CD4-positive, alpha-beta T cell treated with Interleukin-21 for 1 hour (primary cell): ENCODE data around the gene VEZF1.

Experiments used
- DNase-seq: peaks from one replicate; pipeline ENCODE4 v3.0.0-alpha.2; 2020

The VEZF1 gene, protein sequence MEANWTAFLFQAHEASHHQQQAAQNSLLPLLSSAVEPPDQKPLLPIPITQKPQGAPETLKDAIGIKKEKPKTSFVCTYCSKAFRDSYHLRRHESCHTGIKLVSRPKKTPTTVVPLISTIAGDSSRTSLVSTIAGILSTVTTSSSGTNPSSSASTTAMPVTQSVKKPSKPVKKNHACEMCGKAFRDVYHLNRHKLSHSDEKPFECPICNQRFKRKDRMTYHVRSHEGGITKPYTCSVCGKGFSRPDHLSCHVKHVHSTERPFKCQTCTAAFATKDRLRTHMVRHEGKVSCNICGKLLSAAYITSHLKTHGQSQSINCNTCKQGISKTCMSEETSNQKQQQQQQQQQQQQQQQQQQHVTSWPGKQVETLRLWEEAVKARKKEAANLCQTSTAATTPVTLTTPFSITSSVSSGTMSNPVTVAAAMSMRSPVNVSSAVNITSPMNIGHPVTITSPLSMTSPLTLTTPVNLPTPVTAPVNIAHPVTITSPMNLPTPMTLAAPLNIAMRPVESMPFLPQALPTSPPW

DNA sequence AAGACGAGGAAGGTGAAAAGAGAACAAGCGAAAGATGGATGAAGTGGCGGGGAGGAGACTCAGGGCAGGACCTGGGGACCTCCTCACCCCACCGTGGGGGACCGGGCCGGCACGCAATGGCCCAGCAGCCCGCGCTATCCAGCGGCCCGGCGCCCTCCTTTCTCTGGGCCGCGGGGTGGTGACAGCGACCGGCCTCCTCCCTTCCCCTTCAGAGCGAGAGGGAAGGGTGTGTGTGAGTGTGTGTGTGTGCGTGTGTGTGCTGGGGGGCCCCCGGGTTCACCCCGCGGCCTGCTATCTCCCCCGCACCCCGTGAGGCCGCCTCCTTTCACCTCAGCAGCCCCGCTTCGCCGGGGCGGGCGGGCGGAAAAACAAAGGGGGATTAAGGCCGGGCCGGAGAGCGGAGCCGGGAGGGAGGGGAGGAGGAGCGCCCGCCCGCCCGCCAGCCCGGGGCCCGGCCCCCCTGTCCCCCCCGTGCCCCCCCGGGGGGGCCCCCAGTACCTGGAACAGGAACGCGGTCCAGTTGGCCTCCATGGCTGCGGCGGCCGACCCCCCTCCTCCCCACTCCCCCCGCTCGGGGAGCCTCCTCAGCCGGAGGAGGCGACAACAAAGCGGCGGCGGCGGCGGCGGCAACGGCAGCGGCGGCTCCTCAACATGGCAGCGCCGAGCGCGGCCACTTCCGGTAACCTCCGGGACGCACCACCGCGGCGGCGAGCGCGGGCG lies at the start of gene VEZF1:
Gene VEZF1 (minus strand): TSS at position 674 of the 720 bp plus-strand sequence. CDS start 143 bp downstream, at position 531.
- DNase-seq = peak; percentile 83

DNA sequence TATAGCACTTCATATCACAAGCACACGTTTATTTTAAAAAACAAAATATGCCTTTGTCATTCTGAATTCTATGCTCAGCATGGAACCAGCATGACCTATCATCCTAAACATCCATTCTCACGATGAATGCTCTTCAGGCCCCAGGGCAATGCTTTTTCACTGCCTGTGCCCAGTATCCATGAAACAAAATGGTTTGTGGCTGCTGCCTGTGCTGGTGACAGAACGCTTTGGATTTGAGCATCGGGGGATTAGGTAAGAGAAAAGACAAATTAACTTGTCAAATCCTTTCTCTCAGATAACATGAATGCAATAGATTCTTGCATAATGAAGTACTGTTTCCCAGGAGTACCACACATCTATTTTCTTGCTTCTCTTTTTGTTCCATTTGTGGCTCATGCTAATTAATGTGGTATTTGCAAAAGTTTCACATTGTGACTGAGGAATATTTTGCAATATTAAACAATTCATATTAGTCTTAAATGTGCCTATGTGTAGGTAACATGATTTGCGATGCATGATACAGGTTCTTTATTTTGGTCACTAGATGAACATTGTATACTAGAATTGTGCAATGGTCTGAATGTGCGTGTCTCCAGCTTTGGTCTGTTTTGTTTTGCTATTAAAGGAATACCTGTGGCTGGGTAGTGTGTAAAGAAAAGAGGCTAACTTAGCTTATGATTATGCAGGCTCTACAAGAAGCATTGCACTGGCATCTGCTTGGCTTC lies 44.8 kb upstream of the VEZF1 start:
- no peak for DNase-seq

DNA sequence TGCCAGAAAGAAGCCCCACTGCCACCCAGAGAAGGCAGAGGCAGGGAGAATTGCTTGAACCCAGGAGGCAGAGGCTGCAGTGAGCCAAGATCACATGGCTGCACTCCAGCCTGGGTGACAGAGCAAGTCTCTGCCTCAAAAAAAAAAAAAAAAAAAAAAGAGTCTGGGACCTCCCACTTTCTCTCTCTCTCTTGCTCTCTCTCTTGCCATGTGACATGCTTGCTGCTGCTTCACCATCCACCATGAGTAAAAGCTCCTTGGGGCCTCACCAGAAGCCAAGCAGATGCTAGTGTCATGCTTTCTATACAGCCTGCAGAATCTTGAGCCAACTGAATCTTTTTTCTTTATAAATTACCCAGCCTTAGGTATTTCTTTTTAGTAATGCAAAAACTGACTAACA lies 40.5 kb upstream of the VEZF1 start:
- no peak for DNase-seq

DNA sequence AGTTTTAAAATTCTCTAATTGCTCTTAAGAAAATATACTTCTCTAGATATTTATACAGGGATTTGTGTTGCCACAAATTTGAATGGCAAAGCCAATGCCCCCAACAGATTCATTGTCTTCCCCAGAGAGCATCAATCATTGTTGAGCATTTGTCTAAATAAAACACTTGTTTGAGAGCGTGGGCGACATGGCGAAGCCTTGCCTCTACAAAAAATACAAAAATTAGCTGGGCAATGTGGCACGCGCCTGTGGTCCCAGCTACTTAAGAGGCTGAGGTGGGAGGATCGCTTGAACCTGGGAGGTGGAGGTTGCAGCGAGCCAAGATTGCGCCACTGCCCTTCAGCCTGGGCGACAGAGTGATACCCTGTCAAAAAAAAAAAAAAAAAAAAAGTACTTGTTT lies 32.3 kb upstream of the VEZF1 start:
- no peak for DNase-seq

DNA sequence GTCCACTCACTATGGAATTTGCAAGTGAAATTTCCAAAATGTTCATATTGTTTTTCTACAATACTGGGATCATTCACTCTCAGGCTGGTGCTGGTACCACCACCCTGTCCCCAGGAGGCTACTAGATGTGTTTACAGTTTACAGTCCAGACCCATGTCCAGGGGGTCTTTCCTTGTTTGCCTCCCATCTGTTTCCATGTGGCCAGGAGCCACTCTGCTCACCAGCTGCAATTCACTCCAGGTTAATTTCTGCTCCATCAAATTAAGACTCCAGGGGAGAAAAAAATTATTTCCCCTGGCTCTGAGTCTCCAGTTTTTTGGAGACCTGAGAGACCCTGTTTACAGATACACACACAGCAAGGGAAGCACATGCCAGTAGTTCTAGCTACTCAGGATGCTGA lies 31.5 kb upstream of the VEZF1 start:
- DNase-seq = no peak

DNA sequence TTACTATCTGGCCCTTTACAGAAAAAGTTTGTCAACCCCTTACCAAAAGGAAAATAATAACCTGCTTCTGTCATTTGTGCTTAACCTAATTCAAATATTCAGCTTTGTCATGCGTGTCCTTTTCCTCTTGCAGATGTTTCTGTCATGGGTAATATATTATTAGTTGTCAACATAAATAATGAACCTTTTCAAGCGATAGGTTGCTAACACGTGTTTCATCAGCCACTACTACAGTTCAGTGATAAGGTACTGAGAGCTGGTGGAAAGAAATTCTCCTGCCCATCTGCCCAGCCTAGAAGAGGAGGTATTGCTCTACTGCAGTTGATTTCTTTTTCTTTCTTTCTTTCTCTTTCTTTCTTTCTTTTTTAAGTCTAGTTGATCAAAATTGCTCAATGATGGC lies 31.0 kb upstream of the VEZF1 start:
- DNase-seq = no peak

DNA sequence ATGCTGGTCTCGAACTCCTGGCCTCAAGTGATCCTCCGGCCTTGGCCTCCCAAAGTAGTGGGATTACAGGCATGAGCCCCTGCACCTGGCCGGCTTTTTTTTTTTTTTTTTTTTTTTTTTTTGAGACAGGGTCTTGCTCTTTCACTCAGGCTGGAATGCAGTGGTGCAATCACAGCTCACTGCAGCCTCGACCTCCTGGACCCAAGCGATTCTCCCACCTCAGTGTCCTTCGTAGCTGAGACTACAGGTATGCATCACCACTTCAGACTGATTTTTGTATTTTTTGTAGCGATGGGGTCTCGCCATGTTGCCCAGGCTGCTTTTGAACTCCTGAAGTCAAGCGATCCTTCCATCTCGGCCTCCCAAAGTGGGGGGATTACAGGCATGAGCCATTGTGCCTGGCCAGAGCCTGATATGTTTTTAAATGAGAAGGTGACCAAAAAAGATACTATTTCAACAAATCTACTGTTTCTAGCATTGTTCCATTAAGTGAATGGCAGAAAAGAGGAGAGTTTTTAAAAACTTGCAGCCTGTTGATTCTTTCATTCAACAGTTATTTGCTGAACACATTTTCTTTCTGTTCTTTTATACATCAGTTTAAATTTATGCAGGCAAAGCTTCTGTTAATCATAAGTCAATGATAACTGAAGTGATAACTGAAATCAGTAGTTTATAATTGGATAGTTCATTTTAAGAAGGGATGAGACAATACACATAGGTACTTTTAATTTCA lies 22.2 kb upstream of the VEZF1 start:
- DNase-seq = no peak

DNA sequence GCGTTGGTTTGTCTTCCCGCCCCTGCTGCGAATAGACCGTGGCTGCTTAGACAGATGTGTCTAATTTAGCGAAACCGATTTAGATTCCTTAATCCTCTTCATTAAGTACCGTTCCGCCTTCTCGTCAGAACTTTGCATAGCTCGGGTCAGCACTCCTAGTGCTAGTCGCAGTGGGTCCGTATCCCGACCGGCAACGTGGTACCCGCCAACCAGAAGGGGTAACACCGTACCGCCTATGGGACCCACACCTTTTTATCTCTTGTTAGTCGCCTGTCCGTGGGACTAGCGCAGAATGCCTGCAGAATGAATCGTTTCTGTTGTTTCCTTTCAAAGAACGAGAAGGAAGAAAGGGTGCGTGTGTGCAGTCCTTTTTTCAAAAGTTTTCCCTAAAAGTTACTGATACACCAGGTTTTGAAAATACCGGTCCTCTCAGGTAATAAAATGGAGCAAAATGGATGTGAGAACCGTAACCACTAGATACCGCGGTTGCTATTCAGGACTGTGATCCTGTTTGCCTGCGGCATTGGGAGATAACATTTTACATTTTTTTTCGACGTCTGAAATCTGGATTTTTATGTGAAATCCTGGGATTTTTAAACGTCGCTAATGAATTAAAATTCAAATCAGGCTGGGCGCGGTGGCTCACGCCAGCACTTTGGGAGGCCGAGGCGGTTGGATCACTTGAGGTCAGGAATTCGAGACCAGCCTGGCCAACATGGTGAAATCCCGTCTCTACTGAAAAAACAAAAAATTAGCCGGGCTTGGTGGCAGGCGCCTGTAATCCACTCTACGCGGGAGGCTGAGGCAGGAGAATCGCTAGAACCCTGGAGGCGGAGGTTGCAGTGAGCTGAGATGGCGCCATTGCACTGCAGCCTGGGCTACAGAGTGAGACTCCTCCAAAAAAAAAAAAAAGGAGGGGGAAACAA lies 20.0 kb upstream of the VEZF1 start:
- DNase-seq = no peak

DNA sequence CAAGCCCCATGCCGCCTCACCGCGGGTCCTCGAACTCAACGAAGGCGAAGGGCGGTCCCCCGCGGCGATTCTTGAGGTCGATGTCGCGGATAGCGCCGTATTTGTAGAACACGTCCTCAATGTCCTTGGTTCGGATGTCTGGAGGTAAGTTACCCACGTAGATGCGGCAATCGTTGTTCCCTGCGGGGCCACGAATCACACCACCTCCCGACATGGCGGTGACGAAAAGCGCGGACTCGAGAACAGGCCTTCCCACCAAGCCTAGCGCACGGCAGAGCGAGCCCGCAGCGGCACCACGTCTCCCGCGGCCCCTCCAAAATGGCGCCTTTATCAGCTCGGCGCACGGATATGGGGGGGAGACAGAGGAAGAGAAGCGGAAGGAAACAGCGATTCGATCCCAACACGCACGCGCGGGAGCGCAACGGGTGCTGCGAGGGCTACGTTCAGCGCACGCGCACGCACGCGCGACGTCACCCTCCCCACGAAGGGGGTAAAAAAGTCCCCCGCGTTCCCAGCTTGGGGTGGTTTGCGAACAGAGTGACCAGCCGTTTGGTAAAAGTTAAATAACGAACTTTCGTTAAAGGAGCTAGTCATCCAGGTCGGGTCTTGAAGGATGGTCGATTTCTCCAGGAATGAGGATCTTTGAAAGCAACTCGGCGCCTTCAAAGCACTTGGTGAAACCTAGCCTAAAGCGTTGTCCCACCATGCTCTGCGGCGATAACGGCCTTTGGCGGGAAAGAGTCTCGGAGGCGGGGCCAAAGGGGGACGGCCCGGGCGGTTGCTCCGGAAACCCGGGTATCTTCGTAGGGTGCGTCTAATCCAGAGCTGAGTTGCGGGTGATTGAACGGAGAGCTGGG lies 19.1 kb upstream of the VEZF1 start, which contains the start of gene SRSF1:
Gene SRSF1 (minus strand): TSS at position 323 of the 857 bp plus-strand sequence. CDS start 109 bp downstream, at position 214.
- DNase-seq = peak; percentile 98

DNA sequence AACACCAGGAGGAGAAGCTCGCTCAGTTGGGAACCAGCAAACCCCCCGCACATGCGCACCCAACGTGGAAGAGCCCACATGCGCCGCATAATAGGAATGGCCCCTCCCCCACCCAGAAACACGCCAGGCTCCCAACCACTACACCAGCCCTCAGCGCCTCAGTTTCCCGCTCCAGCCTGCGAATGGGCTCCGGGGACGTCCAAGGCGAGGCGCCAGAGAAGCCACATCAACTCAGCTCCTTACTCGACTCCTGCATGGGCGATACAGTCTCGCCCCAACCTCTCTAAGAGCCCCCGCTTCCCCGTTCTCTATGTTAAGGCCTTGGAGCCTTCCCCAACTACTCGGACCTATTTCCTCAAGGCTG lies 18.5 kb upstream of the VEZF1 start:
- no peak for DNase-seq

DNA sequence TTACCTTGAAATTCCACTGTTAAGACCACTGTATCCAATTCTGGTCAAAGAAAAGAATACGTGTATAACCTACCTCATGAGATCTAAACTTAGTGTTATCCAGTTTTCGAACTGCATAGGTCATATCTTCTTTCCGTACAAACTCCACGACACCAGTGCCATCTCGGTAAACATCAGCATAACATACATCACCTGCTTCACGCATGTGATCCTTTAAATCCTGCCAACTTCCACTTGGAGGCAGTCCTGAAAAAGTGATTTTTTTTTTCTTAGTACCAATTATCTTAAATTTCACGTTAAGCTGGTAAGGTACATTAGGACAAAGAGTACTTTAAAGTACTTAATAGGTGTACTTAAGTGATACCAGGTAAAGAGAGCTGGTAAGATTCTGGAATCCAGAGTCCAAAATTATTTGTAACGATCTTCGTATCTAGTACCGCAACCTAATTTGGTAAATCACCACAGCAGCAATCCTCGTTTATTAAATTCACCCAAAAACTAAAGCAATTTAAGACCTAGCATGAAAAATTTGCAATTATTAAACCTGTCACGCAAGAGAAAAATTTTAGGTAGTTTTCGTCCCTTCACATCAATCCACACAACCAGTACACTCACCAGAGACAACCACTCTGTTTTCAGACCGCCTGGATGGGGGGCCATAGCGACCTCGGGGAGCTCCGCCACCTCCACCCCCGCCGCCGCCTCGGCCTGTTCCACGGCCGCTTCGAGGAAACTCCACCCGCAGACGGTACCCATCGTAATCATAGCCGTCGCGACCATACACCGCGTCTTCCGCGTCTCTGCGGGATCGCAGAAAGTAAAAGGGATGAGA lies 17.9 kb upstream of the VEZF1 start:
- peak; percentile 61 for DNase-seq

DNA sequence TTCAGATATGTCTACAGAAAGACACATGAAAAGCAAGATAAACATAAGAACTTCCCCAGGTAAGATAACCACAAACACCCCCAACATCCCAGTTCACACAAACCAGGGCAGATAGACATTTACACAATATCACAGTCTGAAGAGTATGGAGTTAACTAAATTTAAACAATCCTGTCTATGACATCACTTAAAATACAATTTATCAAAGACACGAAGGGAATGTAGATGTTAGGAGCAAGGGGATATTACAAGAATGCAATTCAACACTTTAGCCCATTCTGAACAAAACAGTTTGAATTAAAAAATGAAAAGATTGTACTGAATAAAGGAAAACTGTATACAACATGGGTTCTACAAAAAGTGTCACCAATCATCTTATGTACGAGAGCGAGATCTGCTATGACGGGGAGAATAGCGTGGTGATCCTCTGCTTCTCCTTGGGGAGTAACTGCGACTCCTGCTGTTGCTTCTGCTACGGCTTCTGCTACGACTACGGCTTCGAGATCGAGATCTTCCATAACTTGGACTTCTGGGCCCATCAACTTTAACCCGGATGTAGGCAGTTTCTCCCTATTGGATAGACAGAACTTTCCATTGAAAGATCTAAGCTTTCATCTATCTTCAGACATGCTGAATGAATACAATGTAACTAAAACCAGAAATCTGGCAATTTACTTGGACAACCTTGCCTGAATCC lies 17.1 kb upstream of the VEZF1 start:
- no peak for DNase-seq

DNA sequence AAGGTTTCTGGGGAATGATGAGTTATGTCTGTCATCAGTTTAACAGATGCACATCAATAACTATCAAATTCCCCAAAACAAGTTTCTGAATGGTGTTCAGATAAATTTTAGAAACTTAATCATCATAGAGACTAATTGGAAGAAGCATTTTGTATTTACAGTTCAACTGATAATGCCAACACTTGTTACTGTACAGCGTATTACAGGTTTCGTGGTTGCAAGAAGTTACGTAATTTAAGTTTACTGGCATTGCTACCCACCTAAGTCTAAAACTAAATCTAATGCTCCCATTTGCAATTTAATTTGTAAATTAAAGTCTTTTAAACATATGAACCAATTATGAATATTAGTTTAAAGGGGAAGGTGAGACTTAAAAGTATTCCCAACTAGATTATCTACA lies 16.0 kb upstream of the VEZF1 start:
- no peak for DNase-seq

DNA sequence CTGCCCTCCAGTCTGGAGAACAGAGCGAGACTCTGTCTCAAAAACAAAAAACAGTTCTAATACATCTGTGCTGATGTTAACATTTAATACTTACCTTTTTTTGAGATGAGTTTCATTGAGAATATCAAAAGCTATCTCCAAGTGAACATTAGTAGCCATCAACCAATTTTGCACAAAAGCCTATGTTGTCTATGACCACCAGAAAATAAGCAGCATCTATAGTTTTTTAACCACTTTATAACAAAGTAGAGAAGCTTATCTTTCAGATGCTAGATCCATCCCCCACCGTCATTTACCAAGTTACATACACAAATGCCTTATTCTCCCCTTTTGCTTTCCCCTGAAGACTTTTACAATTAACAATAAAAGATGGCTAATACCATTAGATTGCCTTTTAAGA lies 14.9 kb upstream of the VEZF1 start:
- DNase-seq = no peak

DNA sequence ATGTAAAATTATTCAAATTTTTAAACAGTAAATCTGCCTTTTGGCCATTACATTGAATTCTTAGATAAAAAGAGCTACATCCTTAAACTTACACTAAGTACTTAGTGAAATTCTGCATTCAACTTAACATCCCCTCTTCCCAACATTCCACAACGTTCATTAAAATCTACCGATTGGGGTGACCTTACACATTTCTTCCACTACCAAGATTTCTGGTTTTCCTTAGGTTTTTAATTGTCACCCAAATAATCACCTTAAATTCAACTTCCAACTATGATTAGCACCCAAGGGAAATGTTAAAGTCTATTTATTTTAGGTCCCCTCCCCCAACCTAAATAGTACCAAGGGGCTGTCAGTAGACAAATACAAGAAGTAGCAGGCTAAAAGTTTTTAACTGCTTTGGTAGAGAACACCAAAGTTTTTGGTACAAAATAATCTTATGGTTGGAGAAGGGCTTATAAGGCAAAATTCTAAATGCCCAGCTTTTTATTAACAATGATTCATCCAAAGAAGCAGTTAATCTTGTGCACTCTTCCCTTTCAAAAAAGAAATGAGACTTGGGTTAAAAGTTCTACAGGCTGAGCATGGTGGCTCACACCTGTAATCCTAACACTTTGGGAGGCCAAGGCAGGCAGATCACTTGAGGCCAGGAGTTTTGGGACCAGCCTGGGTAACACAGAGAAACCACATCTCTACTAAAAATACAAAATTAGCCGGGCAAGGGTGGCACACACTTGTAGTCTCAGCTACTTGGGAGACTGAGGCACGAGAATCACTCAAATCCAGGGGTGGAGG lies 14.3 kb upstream of the VEZF1 start:
- DNase-seq = no peak

DNA sequence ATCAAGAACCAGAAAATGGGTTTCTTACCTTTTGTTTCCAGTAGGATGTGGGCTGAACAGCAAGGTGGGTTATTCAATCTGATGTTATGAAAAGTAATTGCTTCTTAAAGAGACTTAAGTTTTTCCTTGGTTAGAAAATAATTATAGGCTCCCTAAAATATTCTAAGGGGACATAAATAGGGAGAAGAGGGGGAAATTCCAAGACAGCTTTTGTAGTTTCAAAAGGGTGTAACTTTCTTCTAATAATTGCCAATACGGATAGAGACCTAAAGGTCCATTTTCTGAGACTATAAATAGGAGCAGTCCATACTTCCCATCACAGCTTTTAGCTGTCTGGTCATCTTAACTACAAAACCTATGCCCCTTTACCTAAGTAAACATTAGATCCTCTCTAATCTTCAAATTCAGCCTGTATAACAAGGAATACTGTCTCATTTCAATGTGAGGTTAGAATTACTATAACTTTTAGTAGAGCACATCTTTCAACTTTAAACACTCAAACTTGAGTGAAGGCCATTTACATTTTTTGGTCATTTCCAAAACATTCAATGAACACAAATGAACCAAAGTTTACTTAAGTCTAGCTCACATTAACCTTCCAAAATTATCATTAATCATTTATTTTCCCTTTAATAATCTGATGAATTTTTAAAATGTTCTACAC lies 13.5 kb upstream of the VEZF1 start:
- DNase-seq = no peak

DNA sequence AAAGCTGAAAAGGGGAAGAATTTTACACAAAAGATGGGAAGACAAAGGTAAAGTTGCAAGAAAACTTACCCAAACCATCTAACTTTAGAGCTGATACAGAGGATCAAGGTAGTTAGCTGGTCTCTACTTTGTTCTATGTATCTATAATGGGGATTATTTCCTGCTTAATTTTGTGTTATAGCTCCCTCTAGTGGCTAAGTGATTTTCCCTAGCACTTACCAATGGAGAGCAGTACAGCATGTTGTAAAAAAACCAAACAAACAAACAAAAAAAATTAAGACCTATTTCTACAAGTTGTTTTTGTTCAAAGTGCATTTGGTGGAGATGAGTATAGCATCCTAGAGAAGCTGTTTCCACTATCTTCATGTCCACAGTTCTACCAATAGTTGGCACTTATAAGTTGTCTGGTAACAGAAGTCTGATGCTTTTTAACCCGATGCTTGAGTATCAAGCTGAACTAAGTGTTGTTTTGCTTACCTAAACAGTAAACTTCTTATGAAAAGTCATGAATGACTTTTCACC lies 11.5 kb upstream of the VEZF1 start:
- DNase-seq = peak; percentile 85
